T1000 (cell line): ENCODE results near the gene CAPZA1.
"Not testable (repeated sequence)": the region's sequence is repeated elsewhere in the genome, so short reads cannot be mapped to it uniquely, and the experiment has no call there.

Experiments used
- DNase-seq: peaks from one replicate; lab custom pipeline; 2025; ENCODE audit warnings: mixed read lengths; lab: John Stamatoyannopoulos, UW

Gene CAPZA1

DNA sequence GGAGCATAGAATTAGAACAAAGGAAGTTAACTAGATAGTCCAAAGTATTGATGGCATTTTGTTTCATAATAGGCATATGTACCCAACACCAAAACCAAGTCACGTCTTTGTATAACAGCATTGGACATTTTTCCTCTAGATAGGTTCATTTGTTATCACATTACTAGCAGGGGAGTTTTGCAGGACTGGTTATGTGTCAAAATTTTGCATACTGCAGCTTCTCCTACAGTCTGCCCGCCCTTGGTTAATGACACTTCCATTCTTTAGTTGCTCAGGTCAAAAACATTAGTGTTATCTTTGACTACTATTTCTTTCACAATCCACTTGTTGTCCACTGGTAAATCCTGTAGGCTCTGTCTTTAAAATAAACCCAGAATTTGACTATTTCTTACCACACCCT lies 8.9 kb downstream of the CAPZA1 start:
- no peak for DNase-seq

DNA sequence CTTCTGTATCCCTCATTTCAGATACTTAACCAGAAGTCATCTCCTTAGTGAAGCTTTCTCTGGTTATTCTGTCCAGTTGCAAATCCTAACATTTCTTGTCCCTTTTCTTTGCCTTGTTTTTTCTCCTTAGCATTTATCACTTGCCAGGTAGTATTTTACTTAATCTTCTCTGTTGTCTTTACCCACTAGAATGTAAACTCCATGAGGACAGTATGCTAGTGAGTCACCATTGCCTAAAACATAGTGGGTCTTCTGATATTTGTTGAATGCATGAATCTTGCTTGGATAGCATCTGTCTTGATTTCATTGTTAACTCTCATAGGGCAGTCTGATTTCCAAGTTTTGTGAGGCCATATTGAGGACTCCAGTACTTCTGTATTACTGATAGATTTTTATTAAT lies 9.6 kb downstream of the CAPZA1 start:
- DNase-seq: no peak

- no peak for DNase-seq
These were observed 14.0 kb downstream of the CAPZA1 start for GRCh38 chr1:112633628-112634027.

- DNase-seq: no peak
These were observed 14.7 kb downstream of the CAPZA1 start for GRCh38 chr1:112634367-112634766.

DNA sequence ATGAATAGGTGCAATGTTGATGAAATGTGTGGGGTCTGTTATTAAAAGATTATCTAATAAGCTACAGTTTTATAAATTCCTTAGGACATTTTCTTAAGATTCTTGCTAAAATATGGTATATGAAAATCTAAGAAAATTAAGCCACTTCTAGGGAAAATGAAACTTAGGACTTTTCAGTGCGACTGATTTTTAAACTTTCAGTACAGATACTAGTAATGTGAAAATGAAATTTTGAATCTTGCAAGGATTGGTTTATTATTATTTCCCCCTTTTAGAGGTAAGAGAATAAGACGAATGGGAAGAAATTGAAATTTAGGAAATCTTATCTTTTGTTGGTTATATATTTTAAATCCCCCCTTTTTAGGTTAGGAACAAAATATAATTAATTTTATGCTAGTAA lies 16.4 kb downstream of the CAPZA1 start:
- no peak for DNase-seq

DNA sequence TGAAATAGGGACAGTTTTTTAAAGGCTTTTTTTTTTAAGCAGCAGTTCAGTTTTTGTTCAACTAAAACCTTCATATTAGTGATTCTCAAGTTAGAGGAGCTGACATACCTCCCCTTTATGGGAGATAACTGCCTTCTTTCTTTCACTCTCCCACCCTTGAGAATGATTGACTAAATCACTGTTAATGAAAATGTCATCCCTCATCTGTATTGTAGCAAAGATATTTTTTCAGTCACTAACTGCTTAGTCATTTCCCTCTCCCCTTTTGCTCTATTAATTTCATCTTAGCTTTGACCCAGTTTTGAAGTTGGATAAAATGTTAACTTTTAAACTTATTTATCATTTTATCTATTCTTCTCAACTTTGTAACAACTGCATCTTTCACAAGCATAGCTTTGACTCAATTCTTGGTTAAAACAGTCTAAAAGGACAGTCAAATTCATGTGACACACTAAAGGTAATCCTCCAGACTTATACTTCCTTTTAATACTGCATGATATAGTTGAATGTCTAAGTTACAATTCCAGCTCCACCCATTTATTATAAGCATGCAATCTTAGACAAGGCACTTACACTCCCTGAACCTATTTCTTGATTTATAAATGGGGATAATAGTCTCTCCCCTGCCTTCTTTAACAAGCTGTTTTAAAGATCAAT lies 17.1 kb downstream of the CAPZA1 start:
- DNase-seq: no peak

DNA sequence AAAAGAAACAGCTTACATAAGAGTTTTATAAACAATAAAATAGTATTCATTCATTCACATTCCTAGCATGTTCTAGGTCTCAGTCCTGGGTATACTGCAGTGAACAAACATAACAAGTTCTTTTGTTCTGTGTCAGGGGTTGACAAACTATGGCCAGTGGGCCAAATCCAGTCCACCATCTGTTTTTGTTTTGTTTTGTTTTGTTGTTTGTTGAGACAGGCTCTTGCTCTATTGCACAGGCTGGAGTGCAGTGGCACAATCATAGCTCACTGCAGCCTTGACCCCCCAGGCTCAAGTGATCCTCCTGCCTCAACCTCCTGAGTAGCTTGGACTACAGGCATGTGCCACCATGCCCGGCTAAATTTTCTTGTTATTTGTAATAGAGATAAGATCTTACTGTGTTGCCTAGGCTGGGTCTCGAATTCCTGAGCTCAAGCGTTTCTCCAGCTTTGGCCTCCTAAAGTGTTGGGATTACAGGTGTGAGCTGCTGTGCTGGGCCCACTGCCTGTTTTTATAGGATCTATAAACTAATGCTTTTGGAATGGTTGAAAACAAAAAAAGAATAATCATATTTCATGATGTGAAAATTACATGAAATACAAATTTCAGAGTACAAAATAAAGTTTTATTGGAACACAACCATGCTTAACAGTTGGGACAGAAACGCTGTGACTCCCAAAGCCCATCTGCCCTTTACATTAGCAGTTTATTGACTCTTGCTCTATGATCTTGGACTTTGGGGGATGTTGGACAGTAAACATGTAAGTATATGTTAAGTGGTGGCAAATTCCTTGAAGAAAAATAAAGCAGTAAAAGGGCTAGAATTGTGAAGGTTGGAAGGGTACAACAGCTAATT lies 17.9 kb downstream of the CAPZA1 start:
- DNase-seq: no peak

DNA sequence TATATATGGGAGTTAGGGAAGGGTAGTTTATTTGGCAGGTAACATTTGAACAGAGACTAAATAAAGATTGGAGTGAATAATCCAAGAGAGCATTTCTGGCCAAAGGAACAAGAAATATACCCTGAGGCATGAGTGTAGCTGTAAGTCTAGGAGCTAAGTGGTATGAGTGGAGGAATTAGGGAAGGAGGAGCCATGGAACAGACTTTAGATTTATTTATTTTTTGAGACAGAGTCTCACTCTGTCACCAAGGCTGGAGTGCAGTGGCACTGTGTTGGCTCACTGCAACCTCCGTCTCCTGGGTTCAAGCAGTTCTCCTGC lies 18.4 kb downstream of the CAPZA1 start:
- DNase-seq: no peak

- not testable (repeated sequence) for DNase-seq
These were observed 20.8 kb downstream of the CAPZA1 start for GRCh38 chr1:112640437-112640836.

DNA sequence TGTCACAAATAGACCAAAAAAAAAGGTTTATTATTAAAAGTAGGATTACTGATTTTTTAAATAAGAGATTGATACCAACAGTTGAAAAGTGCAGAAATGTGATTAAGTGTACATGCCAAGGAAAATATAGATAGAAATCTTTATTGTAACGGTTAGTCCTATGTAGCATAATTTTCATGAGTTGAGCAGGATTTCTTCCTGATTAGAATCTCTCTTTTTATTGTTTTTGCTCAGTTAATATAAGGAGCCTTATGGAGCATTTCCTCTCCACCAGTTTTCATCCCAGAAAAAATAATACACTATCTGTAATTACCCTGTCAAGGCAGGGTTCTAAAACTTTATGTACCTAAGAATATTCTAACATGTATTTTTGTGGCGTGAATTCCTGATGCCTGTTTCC lies 23.4 kb downstream of the CAPZA1 start:
- no peak for DNase-seq

GRCh38 chr1:112646225-112646624 lies 26.6 kb downstream of the CAPZA1 start:
- DNase-seq: no peak

GRCh38 chr1:112651205-112651604 lies 31.6 kb downstream of the CAPZA1 start:
- DNase-seq: no peak

DNA sequence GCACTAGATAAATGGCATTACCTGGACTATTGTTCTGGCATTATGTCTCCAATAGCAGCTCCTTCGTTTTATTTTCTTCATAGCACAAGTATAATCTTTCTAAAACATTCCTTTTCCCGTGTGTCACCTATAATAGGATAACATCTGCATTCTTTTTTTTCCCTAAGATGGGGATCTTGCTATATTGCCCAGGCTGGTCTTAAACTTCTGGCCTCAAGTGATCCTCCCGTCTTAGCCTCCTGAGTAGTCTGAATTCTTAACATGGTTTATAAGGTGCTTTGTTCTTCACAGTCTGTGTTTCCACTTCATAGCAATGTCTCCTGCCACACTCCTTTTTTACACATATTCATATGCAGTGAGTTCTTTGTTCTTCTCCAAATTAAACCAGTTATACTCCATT lies 46.2 kb downstream of the CAPZA1 start:
- DNase-seq: no peak

DNA sequence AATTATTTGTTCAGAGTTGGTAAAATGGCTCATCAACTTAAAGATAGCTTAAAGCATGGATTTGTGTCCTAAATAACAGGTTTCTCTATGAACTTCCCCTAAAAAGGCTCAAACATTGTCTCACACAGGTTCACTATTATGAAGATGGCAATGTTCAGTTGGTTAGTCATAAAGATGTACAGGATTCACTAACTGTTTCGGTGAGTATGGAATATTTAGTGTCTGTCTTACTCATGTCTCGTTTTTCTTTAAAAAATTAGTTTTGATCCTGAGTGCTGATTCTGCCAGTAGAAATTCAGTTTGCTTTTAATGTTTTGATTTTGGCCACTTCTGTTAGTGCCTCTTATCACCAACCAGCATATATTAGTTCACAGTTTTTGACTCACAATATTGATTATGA lies 47.3 kb downstream of the CAPZA1 start:
- DNase-seq: no peak

DNA sequence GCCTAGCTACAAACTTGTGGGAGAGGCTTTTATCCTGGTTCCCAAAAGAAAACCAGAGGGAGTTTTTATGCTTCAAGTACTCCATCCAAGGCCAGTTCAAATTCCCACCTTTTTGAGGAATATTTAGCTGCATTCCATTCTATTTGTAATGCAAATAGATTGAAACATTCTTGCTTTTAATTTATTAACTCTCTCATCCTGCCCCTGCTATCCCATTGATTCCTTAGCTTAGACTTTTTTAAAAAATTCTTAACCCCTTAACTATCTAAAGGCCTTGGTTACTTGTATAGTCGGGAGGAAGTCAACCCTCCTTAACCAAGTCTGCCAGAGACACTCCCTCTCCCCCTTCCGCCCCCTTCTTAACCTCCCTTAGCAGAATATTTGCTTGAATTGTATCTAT lies 52.4 kb downstream of the CAPZA1 start:
- no peak for DNase-seq

GRCh38 chr1:112672842-112673241 lies 53.2 kb downstream of the CAPZA1 start:
- no peak for DNase-seq

DNA sequence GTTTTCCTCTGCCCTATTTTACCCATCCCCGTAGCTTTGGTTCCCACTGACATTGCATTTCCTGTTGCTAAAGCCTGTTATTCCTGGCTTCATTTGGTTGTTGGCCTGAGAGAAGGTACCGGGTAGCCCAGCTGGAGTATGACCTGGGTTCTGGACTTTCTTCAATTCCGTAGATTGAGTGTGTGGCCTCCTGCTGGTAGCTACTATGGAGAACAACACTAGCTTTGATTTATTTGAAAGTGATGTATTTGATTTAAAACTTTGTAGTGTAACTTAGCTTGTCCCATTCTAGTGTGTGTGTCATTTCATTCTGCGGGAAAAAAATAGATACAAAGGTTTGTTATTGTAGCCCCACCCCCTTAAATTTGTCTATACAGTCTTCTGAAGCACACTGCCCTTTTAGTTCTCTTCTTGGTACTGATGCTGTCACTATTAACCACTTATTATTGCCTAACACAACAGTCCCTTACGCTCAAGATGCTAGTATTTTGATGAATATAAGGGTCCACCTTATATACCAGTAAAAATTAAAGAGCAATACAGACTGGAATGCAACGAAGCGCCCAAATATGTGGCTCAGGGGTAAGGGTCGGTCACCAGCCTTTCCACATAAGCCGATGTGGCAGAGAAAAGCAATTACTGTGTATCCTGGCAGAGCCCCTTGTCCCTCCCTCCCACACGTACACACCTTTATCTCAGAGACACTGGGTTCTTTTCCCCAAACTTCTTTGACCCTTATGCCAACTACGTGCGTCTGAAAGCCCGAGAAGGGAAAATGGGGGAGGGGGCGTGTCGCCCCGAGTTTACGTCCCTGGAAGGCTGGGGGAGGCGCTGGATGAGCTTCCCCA lies 54.2 kb downstream of the CAPZA1 start:
- DNase-seq: no peak

DNA sequence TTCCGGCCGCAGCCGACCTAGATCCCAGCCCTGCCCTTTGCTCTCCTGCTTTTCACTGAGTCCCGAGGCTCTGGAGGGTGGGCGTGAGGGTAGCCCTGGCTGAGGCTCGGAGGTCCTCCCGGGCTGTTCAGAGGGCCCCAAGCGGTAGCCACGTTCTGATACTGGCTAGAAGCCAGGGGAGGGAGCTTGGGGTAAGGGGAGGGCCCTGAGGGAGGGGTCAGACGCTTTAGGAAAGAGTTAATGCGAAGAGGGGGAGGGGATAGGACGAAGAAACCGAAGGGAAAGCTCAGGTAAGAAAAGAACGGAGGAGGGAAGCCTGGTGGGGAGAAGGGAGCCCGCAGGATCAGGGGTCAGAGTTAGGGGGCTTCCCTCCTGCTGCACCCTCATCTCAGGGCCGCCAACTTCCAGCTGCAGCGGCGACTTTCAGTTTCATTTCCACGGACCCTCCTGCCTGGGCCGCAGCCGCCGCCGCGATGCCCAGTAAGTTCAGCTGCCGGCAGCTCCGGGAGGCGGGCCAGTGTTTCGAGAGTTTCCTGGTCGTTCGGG lies 54.9 kb downstream of the CAPZA1 start, which contains the start of gene MOV10:
Gene MOV10 (plus strand): TSS at position 220 of the 546 bp plus-strand sequence. CDS start 254 bp downstream, at position 474.
- peak; percentile 48 for DNase-seq

DNA sequence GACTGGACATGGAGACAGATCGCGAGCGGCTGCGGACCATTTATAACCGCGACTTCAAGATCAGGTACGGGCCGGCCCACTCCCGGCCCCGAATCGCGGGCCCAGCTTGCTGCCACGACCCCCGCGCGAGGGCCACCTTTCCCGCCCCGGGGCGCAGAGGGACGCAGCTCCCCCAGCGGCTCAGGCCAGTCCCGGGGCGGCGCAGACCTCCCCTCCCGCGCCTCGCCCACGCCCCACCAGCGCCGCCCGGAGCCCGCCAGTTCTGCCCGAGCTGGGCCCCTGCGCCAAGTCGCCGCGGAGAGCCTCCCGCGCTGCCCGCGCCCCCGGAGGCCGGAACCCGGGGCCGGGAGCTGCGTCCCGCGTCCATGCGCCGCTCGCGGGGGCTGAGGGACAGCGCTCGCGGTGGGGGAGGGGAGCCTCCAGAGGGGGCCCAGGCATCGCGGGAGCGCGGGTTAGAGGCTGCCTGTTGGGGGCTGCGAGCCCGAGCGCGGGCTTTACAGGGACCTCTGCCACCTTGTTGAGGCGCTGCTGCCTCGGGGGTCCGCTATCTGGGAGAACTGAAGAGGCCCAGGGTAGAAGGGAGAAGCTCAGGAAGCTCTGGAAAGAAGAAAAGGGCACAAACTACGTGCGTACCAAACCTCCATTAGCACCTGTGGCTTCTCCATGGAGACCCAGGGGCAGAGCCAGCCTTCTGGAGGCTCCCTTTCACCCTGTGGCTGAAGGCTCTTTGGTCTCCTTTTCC lies 55.5 kb downstream of the CAPZA1 start:
- peak; percentile 48 for DNase-seq

DNA sequence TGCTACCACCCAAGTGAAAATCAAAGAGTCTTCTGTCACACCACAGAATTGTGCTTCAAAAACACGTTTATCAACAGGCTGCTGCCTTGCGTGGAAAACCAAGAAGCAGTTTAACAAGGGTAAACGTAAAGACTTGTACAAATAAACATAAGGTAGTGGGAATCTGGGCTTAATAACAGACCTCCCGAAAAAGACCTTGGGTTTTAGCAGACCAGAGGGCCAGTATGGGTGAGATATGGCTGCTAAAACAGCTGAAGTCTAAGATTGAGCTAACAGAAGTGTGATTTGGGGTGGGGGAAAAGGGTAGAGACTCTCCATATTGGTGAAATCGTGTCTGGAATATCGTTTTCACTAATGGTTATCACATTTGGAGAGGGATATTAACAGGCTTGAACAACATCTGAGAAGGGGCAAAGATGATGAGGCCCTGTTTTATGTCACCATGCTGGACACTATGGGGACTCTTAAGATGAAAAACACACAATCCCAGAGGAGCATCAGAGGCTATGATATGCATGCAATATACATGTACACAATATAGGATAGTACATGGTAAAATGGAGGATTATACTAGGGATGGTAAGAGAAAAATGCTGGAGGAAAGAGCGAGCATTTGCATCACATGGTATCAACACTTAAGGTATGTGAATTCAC lies 56.2 kb downstream of the CAPZA1 start:
- no peak for DNase-seq

GRCh38 chr1:112676543-112676942 lies 56.9 kb downstream of the CAPZA1 start:
- no peak for DNase-seq
